B cell (primary cell): ENCODE results near the gene ITPK1. TPM values are rescaled to one million over a fixed set of nuclear protein-coding genes. Genes with fewer than 3 reads are reported as not detected.

Experiments used
- ATAC-seq: fragments of 200-7000 bp; cut with Tn5 transposase; one replicate; pipeline ENCODE4 v1.10.0; 2021; ENCODE audit warnings: low read depth, mild to moderate bottlenecking, moderate number of reproducible peaks, moderate library complexity
- CTCF ChIA-PET: fragments of 350-600 bp; sonication (Branson Sonifier 250); formaldehyde crosslinking; loops from one replicate; lab custom pipeline; 2021; ENCODE audit warnings: antibody characterized with exemption, inconsistent platforms; lab: Charles Lee
- POLR2A ChIA-PET: fragments of 350-600 bp; sonication (Branson Sonifier 250); formaldehyde crosslinking; loops from one replicate; lab custom pipeline; 2021; ENCODE audit warnings: antibody characterized with exemption; lab: Charles Lee
- DNase-seq: peaks from one replicate; pipeline ENCODE4 v3.0.0; 2013
- H2AFZ ChIP-seq: 2 replicates; pipeline ENCODE4 v1.6.1; 2012; ENCODE audit warnings: mild to moderate bottlenecking, low read depth, low read length; ENCODE audit not compliant: insufficient read depth, poor library complexity, severe bottlenecking
- H3K27ac ChIP-seq, 2 donors: 1 replicate in 1 of 2; 2 replicates in 1 of 2; pipeline ENCODE4 v1.5.1; 2012 to 2013; ENCODE audit warnings: low read length in 2 of 2, mild to moderate bottlenecking in 2 of 2, moderate library complexity in 1 of 2
- H3K27me3 ChIP-seq, 4 experiments: fragments of 200-600 bp in 1 of 4; sonication (generic) in 1 of 4; replicated peaks in 1 of 4; 1 replicate in 2 of 4; 2 replicates in 2 of 4; pipeline versions ENCODE4 v1.6.1 to v1.7.0; 2013 to 2016; ENCODE audit warnings: low read length in 3 of 4, mild to moderate bottlenecking in 2 of 4, mixed read lengths in 1 of 4, moderate library complexity in 1 of 4; ENCODE audit not compliant: insufficient read depth in 4 of 4, control insufficient read depth in 3 of 4; ENCODE audit errors: control extremely low read depth in 1 of 4
- H3K36me3 ChIP-seq, 2 experiments: replicated peaks in 1 of 2; 1 replicate in 1 of 2; 2 replicates in 1 of 2; pipeline versions ENCODE4 v1.6.1 to v1.7.1; 2013; ENCODE audit warnings: low read length in 1 of 2; ENCODE audit not compliant: insufficient read depth in 2 of 2, control insufficient read depth in 1 of 2; ENCODE audit errors: control extremely low read depth in 1 of 2, extremely low read depth in 1 of 2
- H3K4me1 ChIP-seq, 2 donors: fragments of 200-600 bp in 1 of 2; sonication (generic) in 1 of 2; 1 replicate in 1 of 2; 2 replicates in 1 of 2; pipeline versions ENCODE4 v1.5.1 to v1.6.1; 2013 to 2017; ENCODE audit warnings: low read length in 2 of 2; ENCODE audit not compliant: control insufficient read depth in 2 of 2, insufficient read depth in 2 of 2
- H3K4me2 ChIP-seq: replicated peaks from 2 replicates; pipeline ENCODE3; 2012; ENCODE audit warnings: mild to moderate bottlenecking, low read depth, low read length; ENCODE audit not compliant: poor library complexity, severe bottlenecking
- H3K4me3 ChIP-seq, 5 experiments: fragments of 200-600 bp in 1 of 5; sonication (generic) in 1 of 5; 1 replicate in 3 of 5; 2 replicates in 2 of 5; pipeline versions ENCODE4 v1.5.1 to v1.7.0; 2011 to 2016; ENCODE audit warnings: low read length in 4 of 5, mild to moderate bottlenecking in 4 of 5, low read depth in 2 of 5, control low read depth in 1 of 5, moderate library complexity in 1 of 5; ENCODE audit not compliant: insufficient read depth in 1 of 5; ENCODE audit errors: control extremely low read depth in 1 of 5, extremely low read depth in 1 of 5
- H3K79me2 ChIP-seq: fragments of 200-600 bp; sonication (generic); one replicate; pipeline ENCODE4 v1.6.0; 2016; ENCODE audit warnings: low read length; ENCODE audit not compliant: control insufficient read depth, insufficient read depth
- H3K9ac ChIP-seq: fragments of 200-600 bp; sonication (generic); 2 replicates; pipeline ENCODE4 v1.6.1; 2017; ENCODE audit warnings: mild to moderate bottlenecking, low read length, moderate library complexity
- H3K9me3 ChIP-seq, 3 donors: one replicate each; pipeline versions ENCODE4 v1.6.1 to v1.7.1; 2013; ENCODE audit warnings: low read length in 2 of 3; ENCODE audit not compliant: control insufficient read depth in 2 of 3, insufficient read depth in 1 of 3; ENCODE audit errors: control extremely low read depth in 1 of 3
- H4K20me1 ChIP-seq: 2 replicates; pipeline ENCODE4 v1.6.0; 2012; ENCODE audit warnings: mild to moderate bottlenecking, low read length; ENCODE audit not compliant: insufficient read depth, control insufficient read depth, poor library complexity, severe bottlenecking
- H3K27ac Mint-ChIP-seq: one replicate; pipeline ENCODE4 v1.8.0; 2021; ENCODE audit warnings: mixed read lengths
- H3K27me3 Mint-ChIP-seq: one replicate; pipeline ENCODE4 v1.8.0; 2021; ENCODE audit warnings: mixed read lengths
- H3K4me1 Mint-ChIP-seq: one replicate; pipeline ENCODE4 v1.8.0; 2021; ENCODE audit warnings: mixed read lengths
- H3K4me3 Mint-ChIP-seq: one replicate; pipeline ENCODE4 v1.8.0; 2021; ENCODE audit warnings: mixed read lengths
- H3K9me3 Mint-ChIP-seq: one replicate; pipeline ENCODE4 v1.8.0; 2022; ENCODE audit warnings: mixed read lengths; ENCODE audit not compliant: insufficient read depth
- EZH2 ChIP-seq: IDR thresholded peaks from 2 replicates; pipeline ENCODE4 v1.6.1; 2012; ENCODE audit warnings: borderline replicate concordance, low read depth, mild to moderate bottlenecking, moderate library complexity, low read length; ENCODE audit not compliant: insufficient read depth, poor library complexity, severe bottlenecking
- WGBS: methylation state at CpG from one replicate; pipeline ENCODE4 v1.1.5; 2013; ENCODE audit warnings: missing lambda C conversion rate; ENCODE audit not compliant: insufficient coverage; 5-methylcytosine and 5-hydroxymethylcytosine counted together
- intact Hi-C: fragments of 100-400 bp; cut with micrococcal nuclease; formaldehyde crosslinking; loops from one replicate; pipeline ENCODE4 v1.10.0; 2022
- polyA plus RNA-seq: library from polyadenylated mRNA; depleted of rRNA; stranded (reverse); fragments of >200 nt; gene quantifications from 2 replicates; pipeline ENCODE4 v1.2.3, GENCODE V29; 2012
- total RNA-seq, 2 donors: library from RNA; stranded (reverse); fragments of 120-200 nt in 1 of 2; gene quantifications; 1 replicate in 1 of 2; 2 replicates in 1 of 2; pipeline versions ENCODE4 v1.2.3 to v1.2.4, GENCODE V29; 2013 to 2022
- TF ChIP-seq, protein P1 (sequence below): fragments of 200-600 bp; IDR thresholded peaks from one replicate; pipeline ENCODE4 v1.8.0; 2022; ENCODE audit warnings: antibody characterized with exemption, mild to moderate bottlenecking

Gene ITPK1
- total and polyA plus RNA-seq, 2 donors (not counting 1 experiment from before 2014, with no cell fraction given), result 46.0 to 46.9 TPM

DNA sequence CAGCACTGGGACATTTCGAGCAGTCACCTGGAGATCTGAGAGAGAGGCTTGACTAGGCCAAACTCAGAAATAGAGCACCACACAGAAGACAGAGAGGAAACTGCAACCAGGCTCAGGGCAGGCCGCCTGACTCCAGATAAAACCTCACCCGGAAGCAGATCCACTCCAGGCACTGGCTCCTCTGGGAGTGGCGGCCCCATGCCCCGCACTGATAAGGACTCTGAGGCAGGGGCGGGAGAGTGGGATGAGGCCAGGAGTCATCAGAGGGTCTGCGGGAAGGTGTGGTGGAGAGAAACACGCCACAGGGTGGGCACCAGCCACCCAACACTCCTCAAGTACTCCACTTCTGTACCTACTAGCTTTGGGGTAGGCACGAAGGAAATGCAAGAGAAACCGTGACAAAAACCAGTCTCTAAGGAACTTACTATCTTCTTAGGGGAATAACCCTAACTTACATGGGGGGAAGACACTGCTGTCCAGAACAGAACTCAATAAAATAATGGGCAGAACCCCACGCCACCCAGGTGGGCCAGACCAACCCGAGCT, 121.5 kb downstream of the ITPK1 start:
- 100% methylated on average over 5 of the region's 12 CpGs for WGBS
- no peak for ATAC-seq
- H3K9ac ChIP-seq, result no peak overlapping the region
- ChIA-PET POLR2A (no interaction called here), CTCF (no interaction called here)
- Mint-ChIP-seq H3K4me3 (no peak overlapping the region), H3K27me3 (no peaks in the 10 kb centered on the region), H3K27ac (no peak overlapping the region), H3K9me3 (no peaks in the 10 kb centered on the region), H3K4me1 (no peaks in the 10 kb centered on the region)
- TF ChIP-seq, protein P1, sequence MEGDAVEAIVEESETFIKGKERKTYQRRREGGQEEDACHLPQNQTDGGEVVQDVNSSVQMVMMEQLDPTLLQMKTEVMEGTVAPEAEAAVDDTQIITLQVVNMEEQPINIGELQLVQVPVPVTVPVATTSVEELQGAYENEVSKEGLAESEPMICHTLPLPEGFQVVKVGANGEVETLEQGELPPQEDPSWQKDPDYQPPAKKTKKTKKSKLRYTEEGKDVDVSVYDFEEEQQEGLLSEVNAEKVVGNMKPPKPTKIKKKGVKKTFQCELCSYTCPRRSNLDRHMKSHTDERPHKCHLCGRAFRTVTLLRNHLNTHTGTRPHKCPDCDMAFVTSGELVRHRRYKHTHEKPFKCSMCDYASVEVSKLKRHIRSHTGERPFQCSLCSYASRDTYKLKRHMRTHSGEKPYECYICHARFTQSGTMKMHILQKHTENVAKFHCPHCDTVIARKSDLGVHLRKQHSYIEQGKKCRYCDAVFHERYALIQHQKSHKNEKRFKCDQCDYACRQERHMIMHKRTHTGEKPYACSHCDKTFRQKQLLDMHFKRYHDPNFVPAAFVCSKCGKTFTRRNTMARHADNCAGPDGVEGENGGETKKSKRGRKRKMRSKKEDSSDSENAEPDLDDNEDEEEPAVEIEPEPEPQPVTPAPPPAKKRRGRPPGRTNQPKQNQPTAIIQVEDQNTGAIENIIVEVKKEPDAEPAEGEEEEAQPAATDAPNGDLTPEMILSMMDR, result no peak
- no peak for TF ChIP-seq EZH2
- H4K20me1 ChIP-seq, result no peaks in the 10 kb centered on the region
- H3K4me3 ChIP-seq, result no peak overlapping the region
- intact Hi-C loops, result no loop called here
- no peak for DNase-seq
- peaks cover 0 to 41% of the 10 kb centered on the region in 2 experiments for H3K36me3 ChIP-seq
- no peak overlapping the region for H3K4me2 ChIP-seq
- peaks cover 0 to 3% (median 0%) of the 10 kb centered on the region in 3 donors for H3K9me3 ChIP-seq
- no peak overlapping the region for H2AFZ ChIP-seq
- H3K4me1 ChIP-seq, result no peaks in the 10 kb centered on the region
- no peaks in the 10 kb centered on the region for H3K27me3 ChIP-seq
- H3K79me2 ChIP-seq, result no peaks in the 10 kb centered on the region
- no peak overlapping the region for H3K27ac ChIP-seq

DNA sequence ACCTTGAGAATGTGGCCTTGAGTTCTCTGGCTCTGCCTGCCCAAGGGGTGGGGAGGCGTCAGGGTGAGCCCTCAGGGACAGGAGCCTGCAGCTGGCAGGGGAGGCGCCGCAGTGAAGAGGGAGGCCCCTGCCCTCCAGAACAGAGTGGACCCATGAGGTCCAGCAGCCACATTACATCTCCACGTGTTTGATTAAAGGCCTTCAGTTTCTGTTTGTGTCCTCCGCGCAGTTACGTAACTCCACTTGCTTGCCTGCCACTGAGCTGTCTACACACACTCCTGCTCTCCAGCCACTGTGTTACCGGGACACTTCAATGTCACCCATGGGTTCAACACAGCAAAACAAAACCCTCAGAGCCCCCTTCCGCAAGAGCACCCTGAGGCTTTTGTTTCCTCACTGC, 122.4 kb downstream of the ITPK1 start:
- TF ChIP-seq, protein P1, result no peak
- TF ChIP-seq EZH2, result no peak
- Histone ChIP-seq H4K20me1 (no peaks in the 10 kb centered on the region), H3K4me1 (no peaks in the 10 kb centered on the region), H3K27me3 (no peaks in the 10 kb centered on the region), H3K9me3 (peaks cover 0 to 3% (median 0%) of the 10 kb centered on the region in 3 donors), H3K36me3 (peaks cover 0 to 42% of the 10 kb centered on the region in 2 experiments), H2AFZ (no peak overlapping the region), H3K4me2 (no peak overlapping the region), H3K9ac (no peak overlapping the region), H3K79me2 (no peaks in the 10 kb centered on the region), H3K27ac (no peak overlapping the region), H3K4me3 (no peak overlapping the region)
- Mint-ChIP-seq H3K27me3 (no peaks in the 10 kb centered on the region), H3K4me1 (no peaks in the 10 kb centered on the region), H3K4me3 (no peak overlapping the region), H3K27ac (no peak overlapping the region), H3K9me3 (no peaks in the 10 kb centered on the region)
- POLR2A ChIA-PET, result no interaction called here
- CTCF ChIA-PET, result no interaction called here
- DNase-seq, result no peak
- intact Hi-C loops, result no loop called here
- WGBS, result over 99% methylated on average over 9 of the region's 9 CpGs
- ATAC-seq, result no peak
